GM23338 (cell line): ENCODE results near the gene ALOX15B.

ENCODE experiments used
- CREB1 ChIP-seq: fragments of 250-450 bp; sonication (Bioruptor Pico); IDR thresholded peaks from 2 replicates; pipeline ENCODE4 v1.5.0; 2020; ENCODE audit warnings: low read depth, mild to moderate bottlenecking, moderate library complexity
- CTCF ChIP-seq, 2 experiments: fragments of 200-600 bp in 1 of 2; sonication (generic) in 1 of 2; conservative IDR thresholded peaks; 2 replicates each; pipeline versions ENCODE4 v1.5.1 to v1.6.1; 2016 to 2017; ENCODE audit warnings: antibody characterized with exemption in 2 of 2, low read depth in 2 of 2, mild to moderate bottlenecking in 2 of 2, moderate library complexity in 1 of 2
- EZH2 ChIP-seq: fragments of 200-600 bp; sonication (generic); IDR thresholded peaks from one replicate; pipeline ENCODE4 v1.8.0; 2017; ENCODE audit warnings: antibody characterized with exemption, mild to moderate bottlenecking, low read depth; ENCODE audit not compliant: unreplicated experiment
- EZH2phosphoT487 ChIP-seq: fragments of 200-600 bp; sonication (generic); IDR thresholded peaks from one replicate; pipeline ENCODE4 v1.8.1; 2018; ENCODE audit warnings: antibody characterized with exemption; ENCODE audit not compliant: unreplicated experiment
- JUNB ChIP-seq: IDR thresholded peaks from one replicate; pipeline ENCODE4 v1.6.1; 2016; ENCODE audit warnings: antibody characterized with exemption; ENCODE audit not compliant: unreplicated experiment
- POLR2AphosphoS5 ChIP-seq: IDR thresholded peaks from 2 replicates; pipeline ENCODE4 v1.6.1; 2016; ENCODE audit warnings: antibody characterized with exemption, low read depth
- REST ChIP-seq: IDR thresholded peaks from one replicate; pipeline ENCODE4 v1.6.1; 2018; ENCODE audit warnings: antibody characterized with exemption; ENCODE audit not compliant: unreplicated experiment

DNA sequence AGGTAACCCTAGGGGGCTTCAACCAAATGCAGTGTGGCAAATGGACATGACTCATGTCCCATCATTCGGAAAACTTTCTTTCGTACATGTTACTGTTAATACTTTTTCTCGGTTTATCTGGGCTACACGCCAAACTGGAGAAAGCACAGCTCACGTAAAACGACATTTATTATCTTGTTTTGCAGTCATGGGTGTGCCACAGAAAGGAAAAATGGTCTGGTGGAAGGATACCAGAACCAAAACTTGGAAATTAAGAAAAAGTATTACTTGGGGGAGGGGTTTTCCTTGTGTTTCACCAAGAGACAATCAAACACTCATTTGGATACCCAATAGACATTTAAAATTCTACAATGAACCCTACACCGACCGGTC is 23.6 kb downstream of the ALOX15B start:
- TF ChIP-seq POLR2AphosphoS5, result no peak
- no peak for TF ChIP-seq CTCF (conservative IDR thresholded peaks at IDR 0.05; ENCODE audit: low read depth in 2 of 2)
- no peak for TF ChIP-seq REST
- TF ChIP-seq EZH2, result peak; percentile 29
- no peak for TF ChIP-seq JUNB
- no peak for TF ChIP-seq CREB1
- TF ChIP-seq EZH2phosphoT487, result no peak
